Endodermal cell (in vitro differentiated cells): ENCODE data around the gene THAP11. TPM values are rescaled to one million over a fixed set of nuclear protein-coding genes. Genes with fewer than 3 reads are reported as not detected.

ENCODE experiments used
- DNase-seq: peaks from one replicate; pipeline ENCODE4 v3.0.0-alpha.2; 2017
- H3K27ac ChIP-seq: 2 replicates; pipeline ENCODE4 v1.5.1; 2013; ENCODE audit warnings: mild to moderate bottlenecking, low read depth, low read length, moderate library complexity
- H3K27me3 ChIP-seq: 2 replicates; pipeline ENCODE4 v1.6.1; 2013; ENCODE audit warnings: mild to moderate bottlenecking, low read length, moderate library complexity; ENCODE audit not compliant: insufficient read depth, control insufficient read depth, poor library complexity, severe bottlenecking
- H3K36me3 ChIP-seq: 2 replicates; pipeline ENCODE4 v1.7.0; 2013; ENCODE audit warnings: mild to moderate bottlenecking, low read length, moderate library complexity; ENCODE audit not compliant: control insufficient read depth, insufficient read depth
- H3K4me1 ChIP-seq: one replicate; pipeline ENCODE4 v1.7.0; 2013; ENCODE audit warnings: low read length; ENCODE audit not compliant: control insufficient read depth, insufficient read depth
- H3K4me3 ChIP-seq: 2 replicates; pipeline ENCODE4 v1.5.1; 2013; ENCODE audit warnings: mild to moderate bottlenecking, low read length, moderate library complexity
- H3K9ac ChIP-seq: 2 replicates; pipeline ENCODE4 v1.6.1; 2013; ENCODE audit warnings: mild to moderate bottlenecking, low read length, moderate library complexity; ENCODE audit not compliant: poor library complexity, severe bottlenecking; ENCODE audit errors: extremely low read depth
- H3K9me3 ChIP-seq: 2 replicates; pipeline ENCODE4 v1.6.1; 2013; ENCODE audit warnings: mild to moderate bottlenecking, low read length, moderate library complexity; ENCODE audit not compliant: control insufficient read depth
- H3K27ac Mint-ChIP-seq: 2 replicates; pipeline ENCODE4 v1.8.0; 2020; ENCODE audit warnings: mixed read lengths
- H3K27me3 Mint-ChIP-seq: 2 replicates; pipeline ENCODE4 v1.8.0; 2021; ENCODE audit warnings: mild to moderate bottlenecking, mixed read lengths; ENCODE audit not compliant: insufficient read depth
- H3K36me3 Mint-ChIP-seq: 2 replicates; pipeline ENCODE4 v1.8.0; 2020; ENCODE audit warnings: low read depth, mixed read lengths
- H3K4me1 Mint-ChIP-seq: 2 replicates; pipeline ENCODE4 v1.8.0; 2020; ENCODE audit warnings: mixed read lengths
- H3K4me3 Mint-ChIP-seq: 2 replicates; pipeline ENCODE4 v1.8.0; 2020; ENCODE audit warnings: mild to moderate bottlenecking, moderate library complexity, mixed read lengths
- H3K9me3 Mint-ChIP-seq: 2 replicates; pipeline ENCODE4 v1.8.0; 2020; ENCODE audit warnings: mild to moderate bottlenecking, mixed read lengths
- WGBS, 2 experiments: methylation state at CpG; one replicate each; pipeline versions ENCODE4 v1.1.5 to v1.1.7; 2013; ENCODE audit warnings: missing lambda C conversion rate in 2 of 2, mixed read lengths in 1 of 2; ENCODE audit not compliant: insufficient coverage in 1 of 2, insufficient read length in 1 of 2; 5-methylcytosine and 5-hydroxymethylcytosine counted together
- total RNA-seq, 2 donors: library from RNA; stranded (reverse); fragmentation: NEBNext Ultra II Directional in 1 of 2; extraction: Animal tissue kit (Norgen Biotek cat#: 25700) in 1 of 2; gene quantifications; 2 replicates in 1 of 2; 3 replicates in 1 of 2; pipeline ENCODE4 v1.2.1, GENCODE V29; 2021
- TF ChIP-seq, protein P1 (sequence below): fragments of 200-600 bp; sonication (generic); conservative IDR thresholded peaks from 2 replicates; pipeline ENCODE4 v1.5.0; 2021; ENCODE audit warnings: antibody characterized with exemption, mild to moderate bottlenecking

THAP11 gene
- total RNA-seq, 2 donors from 2014 or later, result 28.0 to 32.9 TPM

DNA sequence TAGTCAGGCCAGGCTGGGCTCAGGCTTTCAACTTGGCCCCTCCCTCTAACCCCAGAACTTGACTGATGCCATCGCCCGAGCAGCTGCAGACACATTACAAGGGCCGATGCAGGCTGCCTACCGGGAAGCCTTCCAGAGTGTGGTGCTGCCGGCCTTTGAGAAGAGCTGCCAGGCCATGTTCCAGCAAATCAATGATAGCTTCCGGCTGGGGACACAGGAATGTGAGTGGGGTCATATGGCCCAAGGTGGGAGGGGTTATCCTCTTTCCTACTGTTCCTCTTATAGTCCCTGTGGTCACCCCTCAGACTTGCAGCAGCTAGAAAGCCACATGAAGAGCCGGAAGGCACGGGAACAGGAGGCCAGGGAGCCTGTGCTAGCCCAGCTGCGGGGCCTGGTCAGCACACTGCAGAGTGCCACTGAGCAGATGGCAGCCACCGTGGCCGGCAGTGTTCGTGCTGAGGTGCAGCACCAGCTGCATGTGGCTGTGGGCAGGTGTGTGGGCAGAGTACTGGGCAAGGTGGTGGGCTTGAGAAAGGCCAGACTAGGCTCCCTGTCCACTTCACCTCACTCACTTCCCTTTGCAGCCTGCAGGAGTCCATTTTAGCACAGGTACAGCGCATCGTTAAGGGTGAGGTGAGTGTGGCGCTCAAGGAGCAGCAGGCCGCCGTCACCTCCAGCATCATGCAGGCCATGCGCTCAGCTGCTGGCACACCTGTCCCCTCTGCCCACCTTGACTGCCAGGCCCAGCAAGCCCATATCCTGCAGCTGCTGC lies 40.4 kb downstream of the THAP11 start:
- WGBS, 2 experiments, result 95 to 100% methylated on average over 6 to 18 of the region's 18 CpGs
- Histone ChIP-seq H3K27ac (no peak overlapping the region), H3K4me1 (peaks cover 5% of the 10 kb centered on the region), H3K27me3 (no peaks in the 10 kb centered on the region), H3K4me3 (no peak overlapping the region), H3K9me3 (no peaks in the 10 kb centered on the region), H3K36me3 (peaks cover 68% of the 10 kb centered on the region), H3K9ac (no peak overlapping the region)
- no peaks in the 10 kb centered on the region for H3K27me3 Mint-ChIP-seq
- TF ChIP-seq, protein P1, sequence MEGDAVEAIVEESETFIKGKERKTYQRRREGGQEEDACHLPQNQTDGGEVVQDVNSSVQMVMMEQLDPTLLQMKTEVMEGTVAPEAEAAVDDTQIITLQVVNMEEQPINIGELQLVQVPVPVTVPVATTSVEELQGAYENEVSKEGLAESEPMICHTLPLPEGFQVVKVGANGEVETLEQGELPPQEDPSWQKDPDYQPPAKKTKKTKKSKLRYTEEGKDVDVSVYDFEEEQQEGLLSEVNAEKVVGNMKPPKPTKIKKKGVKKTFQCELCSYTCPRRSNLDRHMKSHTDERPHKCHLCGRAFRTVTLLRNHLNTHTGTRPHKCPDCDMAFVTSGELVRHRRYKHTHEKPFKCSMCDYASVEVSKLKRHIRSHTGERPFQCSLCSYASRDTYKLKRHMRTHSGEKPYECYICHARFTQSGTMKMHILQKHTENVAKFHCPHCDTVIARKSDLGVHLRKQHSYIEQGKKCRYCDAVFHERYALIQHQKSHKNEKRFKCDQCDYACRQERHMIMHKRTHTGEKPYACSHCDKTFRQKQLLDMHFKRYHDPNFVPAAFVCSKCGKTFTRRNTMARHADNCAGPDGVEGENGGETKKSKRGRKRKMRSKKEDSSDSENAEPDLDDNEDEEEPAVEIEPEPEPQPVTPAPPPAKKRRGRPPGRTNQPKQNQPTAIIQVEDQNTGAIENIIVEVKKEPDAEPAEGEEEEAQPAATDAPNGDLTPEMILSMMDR, result no peak
- no peaks in the 10 kb centered on the region for H3K9me3 Mint-ChIP-seq
- peaks cover 13% of the 10 kb centered on the region for H3K4me1 Mint-ChIP-seq
- no peak overlapping the region for H3K4me3 Mint-ChIP-seq
- no peak overlapping the region for H3K27ac Mint-ChIP-seq
- DNase-seq, result no peak
- peaks cover 46% of the 10 kb centered on the region for H3K36me3 Mint-ChIP-seq

DNA sequence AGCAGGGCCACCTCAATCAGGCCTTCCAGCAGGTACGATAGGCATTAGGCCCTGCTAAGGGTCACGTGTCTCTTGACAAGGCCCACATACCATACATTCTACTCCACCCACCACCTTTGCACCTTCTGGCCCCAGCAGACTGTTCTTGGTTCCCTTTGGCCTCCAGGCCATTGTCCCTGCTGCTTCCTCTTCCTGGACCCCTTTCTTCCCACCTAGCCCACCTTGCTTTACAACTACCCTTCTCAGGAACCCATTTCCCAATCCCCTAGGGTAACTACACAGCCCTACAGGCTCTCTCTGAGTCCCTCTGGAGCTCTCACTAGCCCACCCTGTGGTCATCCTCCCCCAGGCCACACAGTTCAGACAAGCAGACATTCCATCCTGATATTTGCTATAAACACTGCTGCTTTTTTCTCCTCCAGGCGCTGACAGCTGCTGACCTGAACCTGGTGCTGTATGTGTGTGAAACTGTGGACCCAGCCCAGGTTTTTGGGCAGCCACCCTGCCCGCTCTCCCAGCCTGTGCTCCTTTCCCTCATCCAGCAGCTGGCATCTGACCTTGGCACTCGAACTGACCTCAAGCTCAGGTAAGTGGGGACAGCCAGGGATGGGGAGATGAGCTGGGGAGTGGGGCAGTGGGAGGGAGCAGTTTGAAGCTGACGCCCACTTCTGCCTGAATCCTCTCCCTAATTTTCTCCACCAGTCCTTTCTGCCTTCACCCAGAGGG lies 41.2 kb downstream of the THAP11 start:
- H3K36me3 Mint-ChIP-seq, result peaks cover 41% of the 10 kb centered on the region
- H3K4me1 ChIP-seq, result peaks cover 5% of the 10 kb centered on the region
- H3K4me1 Mint-ChIP-seq, result peaks cover 13% of the 10 kb centered on the region
- no peaks in the 10 kb centered on the region for H3K27me3 ChIP-seq
- no peak overlapping the region for H3K27ac ChIP-seq
- H3K27me3 Mint-ChIP-seq, result no peaks in the 10 kb centered on the region
- no peaks in the 10 kb centered on the region for H3K9me3 ChIP-seq
- no peaks in the 10 kb centered on the region for H3K9me3 Mint-ChIP-seq
- peak overlapping the region; percentile 30 for H3K27ac Mint-ChIP-seq
- H3K4me3 Mint-ChIP-seq, result no peak overlapping the region
- TF ChIP-seq, protein P1, result no peak
- DNase-seq, result no peak
- H3K36me3 ChIP-seq, result peaks cover 61% of the 10 kb centered on the region
- H3K4me3 ChIP-seq, result no peak overlapping the region
- H3K9ac ChIP-seq, result no peak overlapping the region
- WGBS, 2 experiments, result 76 to 86% methylated on average over 4 to 6 of the region's 6 CpGs

DNA sequence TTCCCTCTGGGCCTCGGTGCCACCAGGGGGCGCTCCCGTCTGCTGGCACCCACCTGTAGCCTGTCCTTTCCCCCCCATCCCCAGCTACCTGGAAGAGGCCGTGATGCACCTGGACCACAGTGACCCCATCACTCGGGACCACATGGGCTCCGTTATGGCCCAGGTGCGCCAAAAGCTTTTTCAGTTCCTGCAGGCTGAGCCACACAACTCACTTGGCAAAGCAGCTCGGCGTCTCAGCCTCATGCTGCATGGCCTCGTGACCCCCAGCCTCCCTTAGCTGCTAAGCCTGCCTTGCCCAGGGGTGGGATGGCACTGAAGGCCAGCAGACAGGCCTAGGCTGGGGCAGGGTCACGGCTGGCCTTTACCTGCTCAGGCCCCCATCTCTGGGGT lies 41.7 kb downstream of the THAP11 start:
- Histone ChIP-seq H3K27ac (no peak overlapping the region), H3K9me3 (no peaks in the 10 kb centered on the region), H3K9ac (no peak overlapping the region), H3K36me3 (peaks cover 55% of the 10 kb centered on the region), H3K4me1 (peaks cover 5% of the 10 kb centered on the region), H3K4me3 (no peak overlapping the region), H3K27me3 (no peaks in the 10 kb centered on the region)
- Mint-ChIP-seq H3K27ac (peak overlapping the region; percentile 30), H3K27me3 (no peaks in the 10 kb centered on the region), H3K4me1 (peaks cover 16% of the 10 kb centered on the region), H3K9me3 (no peaks in the 10 kb centered on the region), H3K4me3 (no peak overlapping the region), H3K36me3 (peaks cover 38% of the 10 kb centered on the region)
- peak; percentile 93 for DNase-seq
- TF ChIP-seq, protein P1, result peak; percentile 97
- WGBS, 2 experiments, result 65 to 76% methylated on average over 5 to 11 of the region's 11 CpGs
